GM04503 (cell line): ENCODE measurements around the gene THAP11.

Experiments used
- DNase-seq: peaks from one replicate; pipeline ENCODE4 v3.0.0-alpha.2; 2012; ENCODE audit warnings: low read depth

Gene THAP11

GRCh38 chr16:67841816-67842508 is at the start of gene THAP11:
Gene THAP11, plus strand, starts transcription at chr16:67842320. Its CDS starts 235 bp downstream, at chr16:67842555.
- DNase-seq: peak; percentile 61

- DNase-seq: no peak
These were observed 45.9 kb upstream of the THAP11 start for GRCh38 chr16:67796099-67796718.

- DNase-seq: no peak
These were observed 41.7 kb upstream of the THAP11 start for GRCh38 chr16:67800338-67800926.

GRCh38 chr16:67801241-67801640 is 40.9 kb upstream of the THAP11 start:
- DNase-seq: no peak

- DNase-seq: no peak
These were observed 40.2 kb upstream of the THAP11 start for GRCh38 chr16:67801883-67802282.

- DNase-seq: no peak
These were observed 38.2 kb upstream of the THAP11 start for GRCh38 chr16:67803894-67804293.

- no peak for DNase-seq
These were observed 37.1 kb upstream of the THAP11 start for GRCh38 chr16:67804853-67805542.

- no peak for DNase-seq
These were observed 36.2 kb upstream of the THAP11 start for GRCh38 chr16:67805718-67806427.

- peak; percentile 98 for DNase-seq
These were observed 35.5 kb upstream of the THAP11 start, which contains the start of the genes RANBP10 and TSNAXIP1 for GRCh38 chr16:67806428-67807147. Gene RANBP10, minus strand, starts transcription at chr16:67806560. Its CDS starts 24 bp downstream, at chr16:67806536. Gene TSNAXIP1, plus strand, starts transcription at chr16:67806889. Its CDS starts 261 bp downstream, at chr16:67807150.

- DNase-seq: no peak
These were observed 34.9 kb upstream of the THAP11 start for GRCh38 chr16:67807148-67807682.

GRCh38 chr16:67811899-67812298 is 30.2 kb upstream of the THAP11 start:
- DNase-seq: no peak

- no peak for DNase-seq
These were observed 27.6 kb upstream of the THAP11 start for GRCh38 chr16:67814567-67814966.

GRCh38 chr16:67820608-67821259 is 21.4 kb upstream of the THAP11 start:
- DNase-seq: no peak

GRCh38 chr16:67822511-67822910 is 19.6 kb upstream of the THAP11 start:
- no peak for DNase-seq

GRCh38 chr16:67825119-67825518 is 17.0 kb upstream of the THAP11 start:
- no peak for DNase-seq

- no peak for DNase-seq
These were observed 16.2 kb upstream of the THAP11 start for GRCh38 chr16:67825906-67826305.

- no peak for DNase-seq
These were observed 13.5 kb upstream of the THAP11 start for GRCh38 chr16:67828651-67829050.

GRCh38 chr16:67833030-67833414 is 9.1 kb upstream of the THAP11 start:
- DNase-seq: no peak

- DNase-seq: no peak
These were observed 8.5 kb upstream of the THAP11 start for GRCh38 chr16:67833415-67834241.

- DNase-seq: no peak
These were observed 7.9 kb upstream of the THAP11 start for GRCh38 chr16:67834242-67834614.
